Kidney (tissue), 14 donors: ENCODE data around the gene ACTR10. TPM values are rescaled to one million over a fixed set of nuclear protein-coding genes. Genes with fewer than 3 reads are reported as not detected.

Experiments used
- DNase-seq, 5 donors: peaks; one replicate each; pipeline ENCODE4 v3.0.0-alpha.2; 2013 to 2020
- FAIRE-seq: peaks from 2 replicates; lab custom pipeline; 2012; peaks lifted over from hg19 to GRCh38; lab: Jason Lieb, UNC
- H3K27ac ChIP-seq, 2 donors: one replicate each; pipeline ENCODE4 v1.7.0; 2013; ENCODE audit warnings: low read depth in 2 of 2, low read length in 2 of 2, inconsistent platforms in 1 of 2
- H3K27me3 ChIP-seq: one replicate; pipeline ENCODE4 v1.7.1; 2013; ENCODE audit warnings: low read length, inconsistent platforms; ENCODE audit not compliant: control insufficient read depth, insufficient read depth
- H3K36me3 ChIP-seq, 3 donors: one replicate each; pipeline versions ENCODE4 v1.7.0 to v1.7.1; 2013; ENCODE audit warnings: low read length in 3 of 3, control low read depth in 1 of 3, inconsistent platforms in 1 of 3; ENCODE audit not compliant: insufficient read depth in 3 of 3, control insufficient read depth in 2 of 3
- H3K4me1 ChIP-seq, 3 donors: one replicate each; pipeline versions ENCODE4 v1.7.0 to v1.7.1; 2013; ENCODE audit warnings: low read length in 3 of 3, inconsistent platforms in 1 of 3, low read depth in 1 of 3; ENCODE audit not compliant: control insufficient read depth in 2 of 3, insufficient read depth in 2 of 3
- H3K4me3 ChIP-seq, 3 donors: one replicate each; pipeline versions ENCODE4 v1.7.0 to v1.8.1; 2013; ENCODE audit warnings: low read length in 3 of 3, control low read depth in 1 of 3, inconsistent platforms in 1 of 3
- H3K9ac ChIP-seq, 3 donors: one replicate each; pipeline versions ENCODE4 v1.7.0 to v1.7.1; 2013; ENCODE audit warnings: low read length in 3 of 3, control low read depth in 1 of 3, inconsistent platforms in 1 of 3
- H3K9me3 ChIP-seq, 3 donors: one replicate each; pipeline versions ENCODE4 v1.7.0 to v1.7.1; 2013; ENCODE audit warnings: low read length in 3 of 3, control low read depth in 1 of 3, inconsistent platforms in 1 of 3; ENCODE audit not compliant: control insufficient read depth in 2 of 3, insufficient read depth in 1 of 3
- intact Hi-C: fragments of 100-400 bp; cut with DNase I; formaldehyde crosslinking; loops from one replicate; pipeline ENCODE4 v1.11.1; 2022
- polyA plus RNA-seq: library from polyadenylated mRNA; stranded (reverse); fragments of 350-450 nt; fragmentation: Illumina TruSeq; extraction: RNeasy Lipid Tissue Mini Kit (QIAGEN cat#74804); gene quantifications from one replicate; pipeline ENCODE4 v1.2.3, GENCODE V29; 2014; ENCODE audit warnings: low read depth, low replicate concordance; ENCODE audit not compliant: insufficient read depth
- total RNA-seq: library from RNA; stranded (reverse); fragmentation: NEBNext Ultra II Directional; extraction: Animal tissue kit (Norgen Biotek cat#: 25700); gene quantifications from one replicate; pipeline ENCODE4 v1.2.1, GENCODE V29; 2021
- TF ChIP-seq, protein P1 (sequence below): IDR thresholded peaks from 3 replicates; pipeline ENCODE4 v1.5.1; 2012; ENCODE audit warnings: mild to moderate bottlenecking, moderate library complexity, borderline replicate concordance; ENCODE audit not compliant: insufficient read depth; ENCODE audit errors: extremely low read depth
- donor health status: control.
- donor health status: control.
- donor health status: control.
- donor health status: control.
- donor health status: control.
- donor health status: DM: yes; HTN: yes; CAD: no.
- donor health status: Normal renal cell carcinoma (clear cell type).

ACTR10 gene
- total and polyA plus RNA-seq, 2 donors from 2014 or later: 68.1 to 96.6 TPM

DNA sequence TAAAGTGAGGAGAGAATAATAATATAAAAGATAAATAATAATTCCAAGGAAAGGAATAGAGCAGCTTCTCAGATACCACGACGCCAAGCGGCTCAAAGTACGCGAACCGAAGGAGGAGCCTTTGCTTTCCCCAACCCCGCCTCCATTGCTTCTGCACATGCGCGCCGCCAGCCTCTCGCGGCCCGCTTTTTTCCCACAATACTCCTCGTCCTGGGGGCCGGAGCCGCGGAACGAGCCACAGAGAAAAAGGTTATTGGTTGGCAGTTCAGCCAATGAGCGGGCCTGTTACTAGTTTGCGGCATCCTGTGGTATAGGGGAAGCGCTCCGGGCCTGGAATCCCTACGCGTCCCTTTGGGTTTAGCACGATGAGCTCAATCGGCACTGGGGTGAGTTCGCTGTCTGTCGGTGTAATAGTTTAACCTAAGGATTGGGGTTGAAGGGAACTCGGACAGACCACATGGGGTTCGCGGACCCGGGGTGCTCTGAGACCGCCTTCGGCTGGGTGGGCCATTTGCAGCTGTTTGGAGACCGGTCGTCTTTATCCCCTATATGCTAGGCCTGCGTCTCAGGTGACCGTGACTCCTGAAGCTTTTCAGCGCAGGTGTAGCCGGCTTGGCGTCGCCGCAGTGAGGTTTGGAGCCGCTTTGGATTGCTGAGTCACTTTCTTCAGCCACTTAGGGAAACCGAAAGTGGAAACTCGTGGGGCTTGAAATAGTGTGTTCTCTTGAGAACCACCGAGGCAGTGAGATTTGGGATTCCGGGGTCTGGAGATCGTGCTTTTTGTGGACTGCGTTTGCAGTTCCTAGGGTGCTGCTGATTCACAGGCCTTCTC, 44.8 kb downstream of the ACTR10 start, which contains the start of gene PSMA3:
TSS of gene PSMA3 (plus strand) at position 288 of the 832 bp plus-strand sequence. CDS start at position 366, 78 bp downstream.
- Histone ChIP-seq H3K36me3 (no peaks in the 10 kb centered on the region), H3K27me3 (no peaks in the 10 kb centered on the region), H3K9me3 (no peaks in the 10 kb centered on the region), H3K4me1 (peaks cover 0 to 4% (median 2%) of the 10 kb centered on the region in 3 donors), H3K27ac (peak within 1 kb of the TSS; percentile 98), H3K4me3 (peak within 1 kb of the TSS; percentile 97 to 99 (median 98)), H3K9ac (peak within 1 kb of the TSS; percentile 95 to 100 (median 99))
- intact Hi-C loops: no loop called here
- DNase-seq (peak; percentile 98 to 99 (median 99)), FAIRE-seq (peak; percentile 95)
- TF ChIP-seq, protein P1, sequence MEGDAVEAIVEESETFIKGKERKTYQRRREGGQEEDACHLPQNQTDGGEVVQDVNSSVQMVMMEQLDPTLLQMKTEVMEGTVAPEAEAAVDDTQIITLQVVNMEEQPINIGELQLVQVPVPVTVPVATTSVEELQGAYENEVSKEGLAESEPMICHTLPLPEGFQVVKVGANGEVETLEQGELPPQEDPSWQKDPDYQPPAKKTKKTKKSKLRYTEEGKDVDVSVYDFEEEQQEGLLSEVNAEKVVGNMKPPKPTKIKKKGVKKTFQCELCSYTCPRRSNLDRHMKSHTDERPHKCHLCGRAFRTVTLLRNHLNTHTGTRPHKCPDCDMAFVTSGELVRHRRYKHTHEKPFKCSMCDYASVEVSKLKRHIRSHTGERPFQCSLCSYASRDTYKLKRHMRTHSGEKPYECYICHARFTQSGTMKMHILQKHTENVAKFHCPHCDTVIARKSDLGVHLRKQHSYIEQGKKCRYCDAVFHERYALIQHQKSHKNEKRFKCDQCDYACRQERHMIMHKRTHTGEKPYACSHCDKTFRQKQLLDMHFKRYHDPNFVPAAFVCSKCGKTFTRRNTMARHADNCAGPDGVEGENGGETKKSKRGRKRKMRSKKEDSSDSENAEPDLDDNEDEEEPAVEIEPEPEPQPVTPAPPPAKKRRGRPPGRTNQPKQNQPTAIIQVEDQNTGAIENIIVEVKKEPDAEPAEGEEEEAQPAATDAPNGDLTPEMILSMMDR: no peak

DNA sequence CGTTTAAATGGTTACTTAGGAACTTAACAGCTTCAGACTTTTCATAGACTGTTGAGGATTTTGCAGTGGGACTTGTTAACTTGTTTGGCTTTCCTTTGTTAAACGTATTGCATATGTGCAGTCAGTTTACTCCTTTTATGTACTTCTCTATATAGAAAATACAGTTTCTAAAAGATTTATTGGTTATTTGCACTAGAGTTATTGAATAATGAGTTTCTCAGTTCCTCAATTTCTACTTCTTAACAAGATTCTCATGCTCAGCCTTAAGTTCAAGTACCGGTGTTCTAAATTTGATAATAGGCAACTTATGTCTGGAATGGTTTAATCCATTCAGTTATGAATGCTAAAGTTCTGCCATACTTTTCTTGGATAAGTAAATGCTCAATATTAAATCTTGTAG, 45.6 kb downstream of the ACTR10 start:
- Histone ChIP-seq H3K27me3 (no peaks in the 10 kb centered on the region), H3K4me3 (peak overlapping the region; percentile 97 to 99 (median 98)), H3K9me3 (no peaks in the 10 kb centered on the region), H3K4me1 (peaks cover 0 to 4% (median 2%) of the 10 kb centered on the region in 3 donors), H3K36me3 (peaks cover 0 to 3% (median 0%) of the 10 kb centered on the region in 3 donors), H3K27ac (peak overlapping the region in 1 of 2 donors; percentile 98), H3K9ac (peak overlapping the region; percentile 90 to 100 (median 99))
- FAIRE-seq (no peak), DNase-seq (no peak)
- TF ChIP-seq, protein P1: no peak
- intact Hi-C loops: no loop called here

DNA sequence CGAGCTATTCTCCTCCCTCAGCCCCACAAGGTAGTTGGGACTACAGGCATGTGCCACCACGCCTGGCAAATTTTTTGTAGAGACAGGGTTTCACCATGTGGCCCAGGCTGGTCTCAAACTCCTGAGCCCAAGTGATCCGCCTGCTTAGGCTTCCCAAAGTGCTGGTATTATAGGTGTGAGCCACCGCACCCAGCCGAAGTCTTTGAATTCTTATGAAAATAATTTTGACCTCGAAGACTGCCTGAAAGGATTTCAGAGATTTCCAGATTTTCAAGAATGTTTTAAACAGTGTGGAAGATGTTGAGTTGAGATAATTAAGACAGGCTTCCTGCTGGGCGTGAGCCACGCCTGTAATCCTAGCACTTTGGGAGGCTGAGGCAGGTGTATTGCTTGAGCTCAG, 49.7 kb downstream of the ACTR10 start:
- intact Hi-C loops: no loop called here

More for the DNA sequence above, 49.7 kb downstream of the ACTR10 start:
- FAIRE-seq (no peak), DNase-seq (no peak)
- Histone ChIP-seq H3K27me3 (no peaks in the 10 kb centered on the region), H3K4me3 (no peak overlapping the region), H3K36me3 (peaks cover under 1 to 13% (median 8%) of the 10 kb centered on the region in 3 donors), H3K4me1 (peaks cover 0 to 4% (median 2%) of the 10 kb centered on the region in 3 donors), H3K9ac (no peak overlapping the region), H3K27ac (no peak overlapping the region), H3K9me3 (no peaks in the 10 kb centered on the region)
- TF ChIP-seq, protein P1: no peak
